Measurements from ENCODE around the gene GPBP1.

- no peak for TF ChIP-seq CTCF (IDR thresholded peaks at IDR 0.05 in 2 of 3, conservative IDR thresholded peaks at IDR 0.05 in 1 of 3; ENCODE audit: borderline replicate concordance in 1 of 3, insufficient read depth in 1 of 3, low read depth in 2 of 3, low read length in 2 of 3)
- no peak for TF ChIP-seq JUND (IDR thresholded peaks at IDR 0.05)
- no peak for TF ChIP-seq ATF3 (IDR thresholded peaks at IDR 0.05)
- TF ChIP-seq POLR2A (IDR thresholded peaks at IDR 0.05; ENCODE audit: borderline replicate concordance, extremely low read depth, insufficient read depth, insufficient read length) = no peak
- TF ChIP-seq TCF7L2 (IDR thresholded peaks at IDR 0.05; ENCODE audit: borderline replicate concordance, extremely low read depth, insufficient read depth, insufficient read length) = no peak
Measured at GRCh38 chr5:57249265-57249874, 75.5 kb downstream of the GPBP1 start.
